Measurements from ENCODE around the gene KIAA0513. TPM values are rescaled to one million over a fixed set of nuclear protein-coding genes. Genes with fewer than 3 reads are reported as not detected.

Gene KIAA0513
- total RNA-seq, 1 donor from 2014 or later, result 21.7 TPM

- Histone ChIP-seq H3K4me3 (no peak overlapping the region), H3K36me3 (peaks cover 4% of the 10 kb centered on the region), H3K4me1 (peaks cover 3% of the 10 kb centered on the region), H3K9me3 (no peaks in the 10 kb centered on the region), H3K27ac (no peak overlapping the region), H3K27me3 (no peaks in the 10 kb centered on the region)
- TF ChIP-seq, protein P1, sequence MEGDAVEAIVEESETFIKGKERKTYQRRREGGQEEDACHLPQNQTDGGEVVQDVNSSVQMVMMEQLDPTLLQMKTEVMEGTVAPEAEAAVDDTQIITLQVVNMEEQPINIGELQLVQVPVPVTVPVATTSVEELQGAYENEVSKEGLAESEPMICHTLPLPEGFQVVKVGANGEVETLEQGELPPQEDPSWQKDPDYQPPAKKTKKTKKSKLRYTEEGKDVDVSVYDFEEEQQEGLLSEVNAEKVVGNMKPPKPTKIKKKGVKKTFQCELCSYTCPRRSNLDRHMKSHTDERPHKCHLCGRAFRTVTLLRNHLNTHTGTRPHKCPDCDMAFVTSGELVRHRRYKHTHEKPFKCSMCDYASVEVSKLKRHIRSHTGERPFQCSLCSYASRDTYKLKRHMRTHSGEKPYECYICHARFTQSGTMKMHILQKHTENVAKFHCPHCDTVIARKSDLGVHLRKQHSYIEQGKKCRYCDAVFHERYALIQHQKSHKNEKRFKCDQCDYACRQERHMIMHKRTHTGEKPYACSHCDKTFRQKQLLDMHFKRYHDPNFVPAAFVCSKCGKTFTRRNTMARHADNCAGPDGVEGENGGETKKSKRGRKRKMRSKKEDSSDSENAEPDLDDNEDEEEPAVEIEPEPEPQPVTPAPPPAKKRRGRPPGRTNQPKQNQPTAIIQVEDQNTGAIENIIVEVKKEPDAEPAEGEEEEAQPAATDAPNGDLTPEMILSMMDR (IDR thresholded peaks at IDR 0.05), result no peak
- DNase-seq (no peak), ATAC-seq (no peak)
- intact Hi-C loops (cut with DNase I), result no loop called here
These were observed 13.1 kb downstream of the KIAA0513 start for GRCh38 chr16:85040685-85041084.

GRCh38 chr16:85041219-85042166, 13.9 kb downstream of the KIAA0513 start:
- Histone ChIP-seq H3K27ac (no peak overlapping the region), H3K4me1 (peaks cover 3% of the 10 kb centered on the region), H3K27me3 (no peaks in the 10 kb centered on the region), H3K9me3 (no peaks in the 10 kb centered on the region), H3K4me3 (no peak overlapping the region), H3K36me3 (peaks cover 4% of the 10 kb centered on the region)
- peak; percentile 52 for ATAC-seq
- intact Hi-C loops (cut with DNase I), result no loop called here
- DNase-seq, result no peak
- TF ChIP-seq, protein P1 (IDR thresholded peaks at IDR 0.05), result no peak

GRCh38 chr16:85042167-85042526, 14.6 kb downstream of the KIAA0513 start:
- intact Hi-C loops (cut with DNase I), result no loop called here
- H3K27ac ChIP-seq, result no peak overlapping the region

DNA sequence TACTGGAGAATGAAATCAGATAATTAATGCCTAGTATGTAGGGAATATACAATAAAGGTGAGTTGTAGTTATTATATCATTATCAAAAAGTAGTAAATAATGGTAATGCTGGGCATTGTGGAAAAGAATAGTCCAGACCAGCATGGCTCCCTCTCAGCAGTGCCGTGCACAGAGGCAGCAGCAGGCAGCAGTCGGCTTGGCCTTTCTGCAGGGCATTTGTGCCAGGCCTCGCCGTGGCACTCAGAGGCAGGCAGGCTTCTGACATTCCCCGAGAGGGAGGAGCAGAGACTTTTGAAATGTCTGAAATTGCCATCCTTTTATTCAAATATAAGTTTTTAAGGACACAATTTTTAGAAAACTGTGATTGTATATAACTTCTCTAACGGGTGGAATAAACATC, 15.0 kb downstream of the KIAA0513 start:
- TF ChIP-seq, protein P1 (IDR thresholded peaks at IDR 0.05), result no peak
- H3K27me3 ChIP-seq, result no peaks in the 10 kb centered on the region
- H3K4me1 ChIP-seq, result peaks cover 13% of the 10 kb centered on the region
- peak; percentile 34 for ATAC-seq
- H3K36me3 ChIP-seq, result peaks cover 4% of the 10 kb centered on the region
- no peaks in the 10 kb centered on the region for H3K9me3 ChIP-seq
- peak overlapping the region; percentile 11 for H3K27ac ChIP-seq
- no peak overlapping the region for H3K4me3 ChIP-seq
- intact Hi-C loops (cut with DNase I), result no loop called here
- DNase-seq, result no peak

More at GRCh38 chr16:85042167-85042526, 14.6 kb downstream of the KIAA0513 start:
- Histone ChIP-seq H3K36me3 (peaks cover 4% of the 10 kb centered on the region), H3K4me3 (no peak overlapping the region), H3K9me3 (no peaks in the 10 kb centered on the region), H3K4me1 (peaks cover 9% of the 10 kb centered on the region), H3K27me3 (no peaks in the 10 kb centered on the region)
- DNase-seq, result no peak
- ATAC-seq, result no peak
- TF ChIP-seq, protein P1 (IDR thresholded peaks at IDR 0.05), result no peak

- H3K27ac ChIP-seq, result no peak overlapping the region
- H3K4me3 ChIP-seq, result no peak overlapping the region
- H3K27me3 ChIP-seq, result no peaks in the 10 kb centered on the region
- no peaks in the 10 kb centered on the region for H3K9me3 ChIP-seq
- peaks cover 24% of the 10 kb centered on the region for H3K4me1 ChIP-seq
- H3K36me3 ChIP-seq, result no peaks in the 10 kb centered on the region
- TF ChIP-seq, protein P1 (IDR thresholded peaks at IDR 0.05), result no peak
- no peak for DNase-seq
- no peak for ATAC-seq
- intact Hi-C loops (cut with DNase I), result no loop called here
These were observed 17.5 kb downstream of the KIAA0513 start for GRCh38 chr16:85045077-85045476.

Measured in upper lobe of right lung (tissue), 1 donor.